VCaP (cell line): ENCODE measurements around the gene RPTOR.
A peak's percentile ranks its signal among the peaks of the same experiment; 100 is the strongest.

Experiments
- H3K27ac ChIP-seq: fragments of 450-650 bp; 2 replicates; pipeline ENCODE4 v1.5.1; 2017
- CTCF ChIP-seq: fragments of 450-650 bp; conservative IDR thresholded peaks from 2 replicates; pipeline ENCODE4 v1.5.1; 2017; ENCODE audit warnings: mild to moderate bottlenecking, moderate library complexity

Gene RPTOR

GRCh38 chr17:80857756-80858171, 313.1 kb downstream of the RPTOR start:
- no peak overlapping the region for H3K27ac ChIP-seq
- no peak for TF ChIP-seq CTCF

- TF ChIP-seq CTCF: no peak
- peak overlapping the region; percentile 69; the same call in 1 of the 2 replicates for H3K27ac ChIP-seq
These were observed 313.8 kb downstream of the RPTOR start for GRCh38 chr17:80858301-80859001.

GRCh38 chr17:80859002-80859941, 314.6 kb downstream of the RPTOR start:
- TF ChIP-seq CTCF: no peak
- H3K27ac ChIP-seq: peak overlapping the region; percentile 69

DNA sequence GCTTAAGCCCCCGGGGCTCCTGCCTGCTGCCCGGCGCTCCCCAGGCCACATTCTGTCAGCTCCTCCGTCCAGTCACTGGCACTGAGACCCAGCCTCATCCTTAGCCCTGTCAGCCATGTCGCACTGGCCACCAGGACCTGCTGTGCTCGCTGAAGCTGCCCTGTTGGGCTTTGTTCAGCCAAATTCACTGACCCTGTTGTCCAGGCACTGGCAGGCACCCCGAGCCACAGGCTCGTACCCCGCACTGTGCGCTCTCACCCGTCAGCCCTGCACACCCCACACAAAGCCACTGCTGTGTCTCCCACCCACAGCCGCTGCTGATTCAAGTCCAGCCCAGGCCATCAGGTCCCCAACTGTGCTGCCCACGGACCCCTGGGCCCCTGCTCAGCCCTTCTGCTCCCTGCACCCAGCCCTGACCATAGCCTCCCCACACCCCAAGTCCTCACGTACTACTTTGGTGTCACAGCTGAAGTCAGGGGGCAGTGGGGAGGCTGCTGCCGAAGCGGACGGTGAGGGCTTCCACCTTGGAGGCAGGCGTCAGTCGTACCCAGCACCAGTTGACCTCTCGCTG, 315.5 kb downstream of the RPTOR start:
- H3K27ac ChIP-seq: peak overlapping the region; percentile 69
- TF ChIP-seq CTCF: no peak

- no peak for TF ChIP-seq CTCF
- peak overlapping the region; percentile 69 for H3K27ac ChIP-seq
These were observed 316.2 kb downstream of the RPTOR start for GRCh38 chr17:80860703-80861417.

DNA sequence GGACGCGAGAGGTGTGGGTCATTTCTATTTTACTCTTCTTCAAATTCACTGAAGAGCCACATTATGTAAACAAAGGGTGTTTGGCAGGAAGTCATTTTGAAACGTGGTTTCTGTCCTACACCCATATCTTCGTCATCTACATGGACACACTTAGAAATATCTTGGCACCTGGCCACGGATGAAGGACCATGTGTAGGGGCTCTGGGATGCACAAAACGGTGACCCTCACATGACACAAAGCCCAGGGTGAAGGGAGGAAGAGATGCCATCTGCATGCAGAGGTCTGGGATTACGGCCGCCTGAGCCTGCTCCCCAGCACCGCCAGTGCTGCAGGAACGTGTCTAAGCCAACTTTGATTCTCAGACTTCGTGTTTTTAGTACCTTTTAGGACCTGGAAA, 316.8 kb downstream of the RPTOR start:
- H3K27ac ChIP-seq: peak overlapping the region; percentile 69
- no peak for TF ChIP-seq CTCF
